GM18873 (cell line): ENCODE results near the gene BUD31.
"Not testable (repeated sequence)": the region's sequence is repeated elsewhere in the genome, so short reads cannot be mapped to it uniquely, and the experiment has no call there.

Experiments
- ATAC-seq: cut with Tn5 transposase; IDR thresholded peaks from one replicate; pipeline ENCODE4 v1.9.1; 2021; ENCODE audit warnings: mild to moderate bottlenecking, moderate library complexity, moderate number of reproducible peaks; ENCODE audit not compliant: unreplicated experiment, low FRiP score

BUD31 gene

DNA sequence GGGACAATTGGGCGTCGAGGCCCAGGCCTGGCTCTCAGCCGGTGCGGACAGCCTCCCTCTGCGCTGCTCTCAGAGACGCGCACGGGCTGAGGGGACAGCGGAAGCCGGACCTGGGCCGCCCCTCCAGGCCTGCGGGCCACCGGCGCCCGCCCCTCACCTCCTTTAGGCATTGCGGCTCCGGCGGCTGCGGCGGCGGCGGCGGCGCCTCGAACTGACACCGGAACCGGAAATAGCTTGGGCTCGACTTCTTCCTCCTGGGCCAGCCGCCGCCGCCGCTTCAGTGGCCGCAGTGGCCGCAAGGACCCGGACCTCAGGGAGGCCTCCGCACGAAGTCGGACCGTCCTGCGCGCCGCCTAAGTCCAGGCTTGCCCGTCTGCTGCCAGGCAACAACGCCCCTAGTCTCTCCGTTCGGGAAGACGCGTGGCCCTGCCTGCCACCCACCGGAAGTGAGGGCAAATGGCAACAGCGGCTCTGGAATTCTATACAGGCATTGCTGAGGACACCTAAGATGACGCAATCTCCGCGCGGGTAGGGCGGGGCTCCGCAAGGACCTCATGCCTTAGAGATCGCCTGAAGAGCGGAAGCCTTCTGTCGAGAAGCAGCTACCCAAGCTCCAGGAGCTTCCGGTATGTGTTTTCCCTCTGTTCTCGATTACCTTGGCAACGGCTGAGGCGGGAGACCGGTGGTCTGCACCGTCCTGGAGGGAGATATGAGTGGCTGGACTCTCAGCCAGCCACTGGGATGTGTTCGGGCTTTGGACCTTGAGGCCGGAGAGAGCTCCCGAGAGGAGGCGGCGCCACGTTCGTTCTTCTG, at the start of gene BUD31, which contains the start of gene PDAP1:
Gene BUD31 (plus strand): TSS at position 591 of the 813 bp plus-strand sequence. CDS start 2,124 bp downstream, outside the sequence.
Gene PDAP1 (minus strand): TSS at position 219 of the 813 bp plus-strand sequence. CDS start 49 bp downstream, at position 170.
- peak; percentile 70 for ATAC-seq

DNA sequence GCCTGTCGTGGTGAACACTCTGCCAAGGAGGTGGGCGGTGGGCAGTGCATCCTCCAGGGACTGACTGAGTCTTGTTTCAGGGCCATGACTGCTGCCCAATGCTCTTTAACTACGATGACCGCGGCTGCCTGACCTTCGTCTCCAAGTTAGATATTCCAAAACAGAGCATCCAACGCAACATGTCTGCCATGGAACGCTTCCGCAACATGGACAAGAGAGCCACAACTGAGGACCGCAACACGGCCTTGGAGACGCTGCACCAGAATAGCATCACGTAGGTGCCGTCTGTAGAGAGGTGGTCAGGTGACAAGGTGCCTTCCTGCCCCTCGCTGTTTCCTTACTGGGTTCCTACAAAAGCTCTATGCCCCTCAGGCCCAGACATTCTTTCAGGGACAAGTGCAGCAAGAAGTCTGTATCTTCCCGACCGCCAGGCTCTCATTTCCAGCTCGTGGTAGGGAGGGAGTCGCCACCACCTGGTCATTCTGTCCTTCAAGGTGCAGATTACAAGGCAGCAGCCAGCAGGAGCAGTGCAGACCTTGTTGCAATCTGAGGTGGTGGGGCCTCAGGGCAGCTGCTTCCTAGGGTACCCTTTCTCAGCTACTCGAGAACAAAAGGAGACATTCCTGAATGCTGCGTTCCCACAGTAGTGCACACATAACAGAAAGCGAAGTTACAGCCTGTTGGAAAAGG, 49.2 kb upstream of the BUD31 start:
- ATAC-seq = no peak

DNA sequence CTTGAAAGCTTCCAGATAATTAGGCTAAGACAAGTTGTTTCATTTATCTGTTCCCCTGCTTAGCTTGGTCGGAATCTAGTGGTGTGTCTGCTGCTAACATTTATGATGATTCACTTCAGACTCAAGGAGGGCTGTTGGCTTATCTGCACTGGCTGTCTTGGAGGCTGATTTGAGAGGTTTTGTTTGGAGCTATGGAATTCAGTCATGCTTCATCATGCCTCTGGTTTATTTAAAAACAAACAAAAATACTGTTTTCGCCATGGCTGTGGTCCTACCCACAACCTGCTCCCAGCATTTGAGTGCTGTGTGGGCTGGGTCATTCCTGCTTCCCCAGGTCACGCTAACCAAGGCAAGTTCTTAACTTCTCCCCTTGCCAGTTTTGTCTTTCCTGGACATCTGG, 46.0 kb upstream of the BUD31 start:
- ATAC-seq = no peak

DNA sequence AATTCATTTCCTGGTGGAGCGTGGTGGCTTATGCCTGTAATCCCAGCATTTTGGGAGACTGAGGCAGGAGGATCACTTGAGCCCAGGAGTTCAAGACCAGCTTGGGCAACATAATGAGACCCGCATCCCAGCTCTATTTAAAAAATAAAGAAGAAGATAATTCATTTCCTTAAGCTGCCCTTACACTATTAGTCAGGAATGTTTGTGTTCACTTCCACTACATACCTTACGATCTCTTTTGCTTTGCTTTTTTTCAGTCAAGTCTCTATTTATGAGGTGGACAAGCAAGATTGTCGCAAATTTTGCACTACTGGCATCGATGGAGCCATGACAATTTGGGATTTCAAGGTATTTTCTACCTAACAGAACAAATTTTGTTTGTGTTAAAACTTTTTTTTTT, 45.5 kb upstream of the BUD31 start:
- ATAC-seq = no peak

DNA sequence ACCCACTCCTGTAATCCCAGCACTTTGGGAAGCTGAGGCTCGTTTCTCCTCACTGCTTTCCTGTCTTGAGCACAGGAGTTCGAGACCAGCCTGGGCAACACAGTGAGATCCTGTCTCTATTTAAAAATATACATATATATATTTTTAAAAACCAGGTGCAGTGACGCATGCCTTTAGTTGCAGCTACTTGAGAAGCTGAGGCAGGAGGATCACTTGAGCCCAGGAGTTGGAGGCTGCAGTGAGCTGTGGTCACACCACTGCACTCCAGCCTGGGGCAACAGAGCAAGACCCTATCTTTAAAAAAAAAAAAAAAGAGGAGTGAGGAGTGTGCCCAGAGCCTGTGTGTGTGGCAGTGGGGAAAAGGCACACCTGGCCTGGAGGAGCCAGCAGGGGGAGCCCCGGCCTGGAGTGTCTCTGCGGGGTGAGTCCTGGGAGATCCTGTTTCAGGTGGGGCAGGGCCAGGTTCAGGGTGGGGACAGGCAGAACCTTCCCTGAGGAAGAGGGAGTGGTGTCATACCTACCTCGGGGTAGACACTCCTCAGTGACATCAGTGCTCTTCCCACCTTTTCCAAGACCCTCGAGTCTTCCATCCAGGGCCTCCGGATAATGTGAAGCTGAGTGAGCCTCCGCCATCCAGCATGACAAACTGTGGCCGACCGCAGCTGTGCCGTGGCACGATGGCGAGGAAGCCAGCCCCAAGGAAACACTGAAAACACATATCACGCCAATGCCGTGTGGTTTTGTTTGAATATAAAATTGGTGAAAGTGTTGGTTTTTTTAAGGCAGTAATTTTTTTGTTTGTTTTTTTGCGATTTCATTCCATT, 43.2 kb upstream of the BUD31 start:
- ATAC-seq = no peak

DNA sequence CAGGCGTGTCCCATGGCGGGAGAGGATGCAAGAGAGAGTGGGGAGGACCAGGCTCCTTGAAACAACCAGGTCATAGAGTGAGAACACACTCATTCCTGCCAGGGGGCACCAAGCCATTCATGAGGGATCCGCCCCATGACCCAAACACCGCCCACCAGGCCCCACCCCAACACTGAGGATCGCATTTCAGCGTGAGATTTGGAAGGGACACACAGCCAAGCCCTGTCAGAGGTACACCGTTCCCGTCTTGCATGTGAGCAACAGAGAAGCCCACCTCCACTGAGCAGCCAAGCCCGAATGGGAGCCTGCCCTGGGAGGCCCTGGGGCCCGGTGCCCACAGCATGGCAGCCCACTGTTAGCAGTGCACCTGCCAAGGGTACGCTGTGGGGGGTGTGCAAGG, 42.1 kb upstream of the BUD31 start:
- ATAC-seq = no peak

DNA sequence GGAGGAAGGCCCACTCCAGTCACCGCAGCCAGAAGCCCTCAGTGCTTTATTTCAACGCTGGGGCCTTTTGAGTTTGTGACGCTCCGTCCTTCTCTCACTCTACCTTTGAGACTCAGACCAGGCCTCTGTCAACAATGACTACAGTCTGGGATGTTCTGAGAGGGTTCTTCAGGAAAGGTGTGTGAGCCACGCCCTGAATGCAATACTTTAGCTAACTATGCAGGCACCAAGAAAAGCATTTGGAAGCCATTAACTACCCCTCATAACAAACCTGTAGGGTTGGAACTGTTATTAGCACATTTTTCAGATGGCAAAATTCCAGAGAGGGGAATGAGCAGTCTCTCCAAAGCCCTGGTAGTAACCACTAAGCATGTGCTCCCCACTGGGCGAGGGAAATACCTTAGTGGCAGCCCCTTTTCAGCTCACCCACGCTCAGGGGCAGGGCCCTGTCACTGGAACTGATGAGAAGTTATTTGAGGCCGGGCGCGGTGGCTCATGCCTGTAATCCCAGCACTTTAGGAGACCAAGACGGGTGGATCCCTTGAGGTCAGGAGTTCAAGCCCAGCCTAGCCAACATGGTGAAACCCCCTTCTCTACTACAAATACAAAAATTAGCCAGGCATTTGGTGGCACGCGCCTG, 39.9 kb upstream of the BUD31 start:
- no peak for ATAC-seq

DNA sequence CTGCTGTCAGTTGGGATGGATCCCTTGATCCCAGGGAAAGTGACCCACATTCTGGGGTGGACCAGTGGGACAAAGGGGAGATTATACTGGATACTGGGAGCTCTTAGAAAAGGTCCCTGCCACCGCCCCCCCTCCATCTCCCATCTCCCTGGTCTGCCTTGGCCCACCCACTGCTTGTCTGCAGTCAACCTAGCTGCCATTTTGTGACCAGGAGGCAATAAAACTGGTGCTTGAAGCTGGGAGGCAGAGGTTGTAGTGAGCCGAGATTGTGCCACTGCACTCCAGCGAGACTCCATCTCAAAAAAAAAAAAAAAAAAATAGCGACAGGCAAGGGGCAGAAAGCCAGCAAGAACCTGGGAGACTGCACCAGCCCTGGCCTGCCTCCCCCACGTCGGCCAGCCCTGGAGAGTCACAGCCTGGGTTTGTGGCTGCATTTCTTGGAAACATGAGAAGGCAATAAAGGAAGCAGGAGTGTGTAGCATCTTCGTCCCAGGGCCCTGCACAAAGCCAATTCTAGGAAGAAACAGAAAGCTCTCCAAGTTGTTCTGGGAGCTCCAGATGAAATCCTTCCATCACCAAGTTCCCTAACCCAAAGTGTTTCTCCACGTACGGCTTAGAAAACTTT, 38.9 kb upstream of the BUD31 start:
- ATAC-seq = no peak

DNA sequence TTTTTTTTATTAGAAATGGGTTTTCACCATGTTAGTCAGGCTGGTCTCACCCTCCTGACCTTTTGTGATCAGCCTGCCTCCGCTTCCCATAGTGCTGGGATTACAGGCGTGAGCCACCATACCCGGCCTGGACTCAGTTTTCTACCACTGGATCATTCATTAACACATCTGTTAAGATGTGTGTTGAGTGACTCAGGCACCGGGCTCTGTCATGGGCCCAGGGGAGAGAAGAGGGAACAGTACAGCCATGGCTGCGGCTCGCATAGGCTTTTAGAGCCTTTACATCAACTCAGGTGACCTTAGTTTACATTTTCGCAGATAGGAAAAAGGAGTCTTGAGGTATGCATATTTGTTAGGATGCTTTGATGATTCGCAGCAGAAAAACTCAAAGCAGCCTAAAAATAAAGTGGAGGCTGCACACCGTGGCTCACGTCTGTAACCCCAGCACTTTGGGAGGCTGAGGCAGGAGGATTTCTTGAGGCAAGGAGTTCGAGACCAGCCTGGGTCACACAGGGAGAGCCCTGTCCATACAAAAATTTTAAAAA, 37.3 kb upstream of the BUD31 start:
- ATAC-seq = no peak

DNA sequence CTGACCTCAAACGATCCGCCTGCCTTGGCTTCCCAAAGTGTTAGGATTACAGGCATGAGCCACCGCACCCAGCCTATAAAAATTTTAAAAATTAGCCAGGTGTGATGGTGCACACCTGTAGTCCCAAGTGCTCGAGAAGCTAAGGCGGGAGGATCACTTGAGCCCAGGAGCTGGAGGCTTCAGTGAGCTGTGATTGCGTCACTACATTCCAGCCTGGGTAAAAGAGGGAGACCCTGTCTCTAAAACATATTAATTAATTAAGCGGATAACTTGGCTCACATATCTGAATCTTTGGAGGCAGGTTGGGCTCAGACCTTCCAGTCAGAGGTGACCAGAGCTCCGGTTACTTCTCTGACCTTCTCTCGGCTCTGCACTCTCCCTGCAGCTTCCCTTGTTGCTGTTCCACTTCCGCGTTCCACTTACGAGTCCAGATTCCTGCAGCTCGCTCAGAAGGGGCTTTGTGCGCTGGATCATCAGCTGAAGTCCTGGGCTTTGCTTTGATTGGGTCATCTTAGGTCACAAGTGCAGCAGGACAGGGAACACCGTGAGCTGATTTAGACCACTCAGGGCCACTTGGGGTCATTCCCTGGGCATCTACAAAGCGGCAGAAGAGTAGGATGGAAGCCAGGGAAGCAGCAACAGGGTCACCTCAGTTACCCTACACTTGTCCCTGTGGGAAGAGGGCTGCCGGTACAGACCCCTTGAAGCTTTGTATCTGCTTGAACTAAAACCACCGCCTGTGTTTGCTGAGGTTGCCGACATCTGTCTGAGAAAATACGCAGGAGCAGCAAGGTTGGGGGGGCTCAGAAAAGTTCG, 36.3 kb upstream of the BUD31 start:
- ATAC-seq = no peak

DNA sequence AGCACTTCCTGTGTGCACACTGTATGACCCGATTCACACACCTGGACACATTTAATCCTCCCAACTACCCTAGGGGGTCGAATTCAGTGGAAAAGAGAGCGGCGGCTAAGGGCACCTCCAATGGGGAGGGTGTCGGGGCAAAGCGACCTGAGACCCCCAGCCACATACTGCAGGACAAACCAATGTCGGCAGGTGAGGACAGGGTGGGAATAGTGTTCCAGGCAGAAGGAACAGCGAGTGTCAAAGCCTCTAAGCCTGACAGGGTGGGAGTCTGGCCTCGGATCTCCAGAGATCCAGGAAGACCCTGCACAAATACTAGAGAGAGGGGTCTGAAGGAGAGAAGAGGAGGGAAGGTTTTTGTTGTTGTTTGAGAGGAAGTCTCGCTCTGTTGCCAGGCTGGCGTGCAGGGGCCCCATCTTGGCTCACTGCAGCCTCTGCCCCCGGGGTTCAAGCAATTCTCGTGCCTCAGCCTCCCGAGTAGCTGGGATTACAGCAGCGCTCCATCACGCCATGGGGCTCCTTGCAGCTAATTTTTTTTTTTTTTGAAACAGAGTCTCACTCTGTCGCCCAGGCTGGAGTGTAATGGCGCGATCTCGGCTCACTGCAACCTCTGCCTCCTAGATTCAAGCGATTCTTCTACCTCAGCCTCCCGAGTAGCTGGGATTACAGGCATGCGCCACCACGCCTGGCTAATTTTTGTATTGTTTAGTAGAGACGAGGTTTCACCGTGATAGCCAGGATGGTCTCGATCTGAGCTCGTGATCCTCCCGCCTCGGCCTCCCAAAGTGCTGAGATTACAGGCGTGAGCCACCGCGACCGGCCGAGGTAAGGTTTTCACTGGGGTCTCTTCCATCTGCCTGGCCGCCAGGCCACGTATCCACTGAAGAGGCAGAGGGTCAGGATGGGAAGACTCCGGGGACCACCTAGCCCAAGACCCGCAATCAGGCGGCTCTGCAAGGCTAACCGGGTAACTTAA, 35.4 kb upstream of the BUD31 start:
- no peak for ATAC-seq

DNA sequence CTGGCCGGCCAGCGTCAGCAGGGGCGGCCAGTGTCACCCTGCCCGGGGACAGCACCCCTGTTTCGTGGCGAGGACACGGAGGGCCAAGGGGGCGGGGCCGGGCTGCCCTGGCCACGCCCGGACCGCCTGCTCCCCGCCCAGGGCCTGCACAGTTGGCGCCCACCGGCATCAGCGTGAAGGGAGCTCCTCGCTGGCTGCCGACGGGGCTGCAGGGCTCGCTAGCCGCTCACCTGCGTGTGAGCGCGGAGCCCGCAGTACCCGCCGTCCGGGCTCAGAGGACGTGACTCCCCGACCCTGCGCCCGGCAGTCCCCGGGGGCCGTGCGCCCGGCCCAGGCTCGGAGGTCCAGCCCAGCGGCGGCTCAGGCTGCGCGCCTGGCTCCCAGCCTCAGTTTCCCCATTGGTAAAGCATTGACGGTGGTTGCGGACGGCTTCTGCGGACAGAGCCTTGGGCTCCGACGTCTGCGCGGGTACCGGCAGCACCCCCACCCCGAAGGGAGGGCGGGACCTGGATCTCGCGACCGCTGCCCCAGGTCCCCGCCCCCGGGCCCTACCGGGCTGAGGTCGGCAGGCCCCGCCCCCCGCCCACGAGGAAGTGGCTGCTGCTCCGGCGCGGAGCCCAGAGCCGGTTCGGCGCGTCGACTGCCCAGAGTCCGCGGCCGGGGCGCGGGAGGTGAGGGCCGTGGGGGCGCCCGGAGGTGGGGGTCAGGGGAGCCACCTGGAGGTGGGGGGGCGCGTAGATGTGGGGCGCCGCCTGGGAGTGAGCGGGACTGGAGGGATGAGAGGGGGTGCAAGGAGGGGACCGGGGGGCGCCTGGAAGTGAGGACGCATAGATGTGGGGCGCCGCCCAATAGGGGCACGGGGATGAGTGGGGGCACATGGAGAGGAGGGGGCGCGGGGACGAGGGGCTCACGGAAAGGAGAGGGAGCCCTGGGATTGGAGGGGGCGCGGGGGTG, 34.4 kb upstream of the BUD31 start, which contains the start of gene ARPC1B:
Gene ARPC1B (plus strand): TSS at position 620 of the 954 bp plus-strand sequence. CDS start 10,985 bp downstream, outside the sequence.
- peak; percentile 44 for ATAC-seq

DNA sequence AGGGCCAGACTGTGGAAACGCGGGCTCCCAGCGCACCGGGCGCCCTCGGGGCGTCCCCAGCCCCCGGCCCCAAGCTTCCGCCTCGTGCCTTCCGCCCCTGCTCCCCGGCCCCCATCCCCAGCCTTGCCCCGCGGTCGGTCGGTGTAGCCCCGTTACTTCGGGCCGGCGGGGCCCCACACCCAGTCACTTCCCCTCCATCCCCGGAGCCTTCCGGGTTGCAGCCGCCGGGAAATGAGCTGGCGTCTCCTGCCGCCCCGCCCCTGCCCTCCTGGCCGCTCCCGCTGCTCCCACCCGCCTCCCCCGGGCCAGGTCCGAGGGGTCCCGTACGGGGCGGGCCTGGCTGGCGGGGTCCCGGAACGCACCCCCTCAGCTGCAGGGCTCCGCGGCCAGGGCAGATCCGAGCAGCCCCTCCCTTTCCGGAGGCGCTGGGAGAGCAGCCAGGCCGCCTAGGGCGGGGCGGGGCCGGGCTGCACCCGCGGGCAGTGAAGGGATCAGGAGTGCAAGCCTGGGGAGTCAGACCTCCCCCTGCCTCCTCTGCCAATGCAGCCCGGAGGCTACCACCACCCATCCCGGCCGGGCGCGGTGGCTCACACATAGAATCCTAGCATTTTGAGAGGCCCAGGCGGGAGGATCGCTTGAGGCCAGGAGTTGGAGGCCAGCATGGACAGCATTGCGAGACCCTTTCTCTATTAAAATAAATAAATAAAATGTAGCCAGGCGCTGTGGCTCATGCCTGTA, 33.5 kb upstream of the BUD31 start:
- ATAC-seq = peak; percentile 33

DNA sequence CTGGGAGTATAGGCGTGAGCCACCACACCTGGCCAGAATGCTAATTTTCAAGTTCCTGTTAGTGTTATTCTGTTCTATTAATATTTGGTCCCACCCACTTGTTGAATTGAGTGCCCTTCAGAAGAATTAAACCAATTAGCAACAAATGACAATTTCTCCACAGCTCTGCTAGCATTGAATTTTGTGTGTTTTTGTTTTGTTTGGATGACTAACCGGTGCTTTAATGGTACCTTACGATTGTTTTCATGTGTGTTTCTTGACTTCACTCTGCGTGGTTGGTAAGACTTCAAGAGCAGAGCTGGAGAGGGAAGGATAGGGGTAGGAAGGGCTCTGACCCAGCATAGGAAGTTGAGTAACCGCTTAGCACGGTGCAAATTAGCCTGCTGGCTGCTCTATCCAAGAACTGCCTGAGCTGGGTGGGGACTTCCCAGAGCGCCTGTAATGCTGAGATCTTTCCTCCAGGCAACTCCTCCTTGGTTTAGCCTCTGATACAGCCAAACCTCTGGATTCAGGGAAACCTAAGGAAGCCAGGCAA, 29.7 kb upstream of the BUD31 start:
- no peak for ATAC-seq

DNA sequence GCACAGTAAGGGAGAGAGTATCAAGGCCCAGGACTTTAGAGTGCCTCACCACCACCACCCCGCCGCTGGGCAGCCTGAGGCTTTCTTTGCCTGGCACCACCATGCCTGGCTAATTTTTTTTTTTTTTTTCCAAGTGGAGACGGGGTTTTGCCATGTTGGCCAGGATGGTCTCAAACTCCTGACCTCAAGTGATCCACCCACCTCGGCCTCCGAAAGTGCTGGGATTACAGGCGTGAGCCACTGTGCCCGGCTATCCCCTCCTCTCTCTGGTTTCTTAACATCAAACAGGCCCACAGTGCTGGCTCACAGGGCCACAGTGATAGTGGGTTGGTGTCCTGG, 29.1 kb upstream of the BUD31 start:
- not testable (repeated sequence) for ATAC-seq
